T-cell (primary cell): ENCODE measurements around the gene SEMA3A. TPM values are rescaled to one million over a fixed set of nuclear protein-coding genes. Genes with fewer than 3 reads are reported as not detected.

Experiments
- ATAC-seq, 4 experiments: fragments of 200-7000 bp in 3 of 4; fragments of 150-1000 bp in 1 of 4; cut with Tn5 transposase; replicated peaks in 1 of 4; 1 replicate in 3 of 4; 2 replicates in 1 of 4; pipeline ENCODE4 v1.10.0; 2021; ENCODE audit warnings: moderate library complexity in 3 of 4, mild to moderate bottlenecking in 2 of 4, moderate number of reproducible peaks in 1 of 4
- CTCF ChIA-PET, 2 donors: fragments of 300-600 bp; sonication (Branson Sonifier 250); formaldehyde crosslinking; loops; one replicate each; lab custom pipeline; 2022; ENCODE audit warnings: antibody characterized with exemption in 2 of 2; lab: Charles Lee
- POLR2A ChIA-PET, 2 donors: fragments of 300-600 bp; sonication (Branson Sonifier 250); formaldehyde crosslinking; loops; one replicate each; lab custom pipeline; 2022; ENCODE audit warnings: antibody characterized with exemption in 2 of 2; lab: Charles Lee
- DNase-seq, 35 experiments: peaks; one replicate each; pipeline versions ENCODE4 v3.0.0 to v3.0.0-alpha.2; 2013 to 2023
- H3K27ac ChIP-seq: one replicate; pipeline ENCODE4 v1.5.1; 2013; ENCODE audit warnings: low read length
- H3K27me3 ChIP-seq, 2 experiments: replicated peaks in 1 of 2; 1 replicate in 1 of 2; 2 replicates in 1 of 2; pipeline versions ENCODE4 v1.6.1 to v1.7.0; 2013; ENCODE audit warnings: low read length in 1 of 2, mixed read lengths in 1 of 2; ENCODE audit not compliant: control insufficient read depth in 2 of 2, insufficient read depth in 2 of 2; ENCODE audit errors: extremely low read depth in 1 of 2
- H3K36me3 ChIP-seq, 2 donors: 1 replicate in 1 of 2; 2 replicates in 1 of 2; pipeline versions ENCODE4 v1.6.1 to v1.7.0; 2013; ENCODE audit warnings: low read length in 1 of 2; ENCODE audit not compliant: control insufficient read depth in 2 of 2, insufficient read depth in 1 of 2; ENCODE audit errors: extremely low read depth in 1 of 2
- H3K4me1 ChIP-seq, 2 experiments: 1 replicate in 1 of 2; 2 replicates in 1 of 2; pipeline versions ENCODE4 v1.6.1 to v1.7.0; 2013; ENCODE audit warnings: low read length in 2 of 2, mixed read lengths in 1 of 2; ENCODE audit not compliant: insufficient read depth in 2 of 2, control insufficient read depth in 1 of 2; ENCODE audit errors: extremely low read depth in 1 of 2
- H3K4me3 ChIP-seq, 2 donors: 1 replicate in 1 of 2; 2 replicates in 1 of 2; pipeline versions ENCODE4 v1.5.1 to v1.7.0; 2013; ENCODE audit warnings: mild to moderate bottlenecking in 2 of 2, low read length in 1 of 2, moderate library complexity in 1 of 2; ENCODE audit not compliant: control insufficient read depth in 1 of 2; ENCODE audit errors: extremely low read depth in 1 of 2
- H3K9me3 ChIP-seq: 2 replicates; pipeline ENCODE4 v1.7.0; 2013
- H3K27ac Mint-ChIP-seq, 2 donors: one replicate each; pipeline ENCODE4 v1.8.0; 2020 to 2021; ENCODE audit warnings: mild to moderate bottlenecking in 2 of 2, mixed read lengths in 2 of 2
- H3K27me3 Mint-ChIP-seq, 2 donors: one replicate each; pipeline ENCODE4 v1.8.0; 2021 to 2022; ENCODE audit warnings: mixed read lengths in 2 of 2
- H3K36me3 Mint-ChIP-seq: one replicate; pipeline ENCODE4 v1.8.0; 2021; ENCODE audit warnings: mixed read lengths
- H3K4me1 Mint-ChIP-seq, 3 donors: one replicate each; pipeline ENCODE4 v1.8.0; 2020 to 2022; ENCODE audit warnings: mixed read lengths in 3 of 3, mild to moderate bottlenecking in 1 of 3
- H3K4me3 Mint-ChIP-seq, 3 donors: one replicate each; pipeline ENCODE4 v1.8.0; 2020 to 2022; ENCODE audit warnings: mild to moderate bottlenecking in 3 of 3, mixed read lengths in 3 of 3, moderate library complexity in 3 of 3
- H3K9me3 Mint-ChIP-seq, 3 donors: one replicate each; pipeline ENCODE4 v1.8.0; 2020 to 2022; ENCODE audit warnings: mixed read lengths in 3 of 3
- WGBS: methylation state at CpG from one replicate; pipeline ENCODE4 v1.1.5; 2013; ENCODE audit warnings: missing lambda C conversion rate; ENCODE audit not compliant: insufficient coverage; 5-methylcytosine and 5-hydroxymethylcytosine counted together
- total RNA-seq, 35 experiments: library from RNA in 6 of 35; stranded (reverse) in 6 of 35; fragments of 120-200 nt in 1 of 35; gene quantifications; one replicate each; pipeline versions ENCODE4 v1.2.1 to v1.2.4 and lab custom pipeline; 2013 to 2026

The SEMA3A gene
- total RNA-seq, 5 donors from 2014 or later (not counting 1 experiment from before 2014, with no cell fraction given) = 0.15 to 1.6 (median 0.53) TPM; not detected in 1

GRCh38 chr7:83921271-83921940 lies 273.2 kb downstream of the SEMA3A start:
- Mint-ChIP-seq H3K9me3 (no peaks in the 10 kb centered on the region), H3K4me3 (no peak overlapping the region), H3K4me1 (no peaks in the 10 kb centered on the region), H3K27ac (no peak overlapping the region), H3K27me3 (peaks cover 0 to 3% of the 10 kb centered on the region in 2 donors), H3K36me3 (no peaks in the 10 kb centered on the region)
- ATAC-seq = no peak
- DNase-seq = no peak
- Histone ChIP-seq H3K27ac (no peak overlapping the region), H3K4me1 (no peaks in the 10 kb centered on the region), H3K27me3 (no peaks in the 10 kb centered on the region), H3K36me3 (no peaks in the 10 kb centered on the region), H3K9me3 (no peaks in the 10 kb centered on the region), H3K4me3 (no peak overlapping the region)
- WGBS = no CpG with 5 or more reads among the region's 1 CpG
- CTCF ChIA-PET = interaction anchor here in 1 of 2 donors (0.7 kb wide), 1 partner anchor 15 kb away, joined by 3 read pairs; no protein-coding TSS in a partner anchor
- POLR2A ChIA-PET = no interaction called here

GRCh38 chr7:83918142-83918541 lies 276.4 kb downstream of the SEMA3A start:
- no peaks in the 10 kb centered on the region for H3K9me3 ChIP-seq
- no peaks in the 10 kb centered on the region for H3K27me3 ChIP-seq
- WGBS = no CpG with 5 or more reads among the region's 1 CpG
- peaks cover 0 to 9% (median 0%) of the 10 kb centered on the region in 3 donors for H3K9me3 Mint-ChIP-seq
- POLR2A ChIA-PET = interaction anchor here in 1 of 2 donors (0.6 kb wide), 1 partner anchor 293 kb away, joined by 3 read pairs; no protein-coding TSS in a partner anchor
- H3K4me3 Mint-ChIP-seq = no peak overlapping the region
- H3K4me1 Mint-ChIP-seq = no peaks in the 10 kb centered on the region
- no peak overlapping the region for H3K27ac Mint-ChIP-seq
- ATAC-seq (no peak), DNase-seq (no peak)
- no peaks in the 10 kb centered on the region for H3K36me3 ChIP-seq
- no peak overlapping the region for H3K27ac ChIP-seq
- no peaks in the 10 kb centered on the region for H3K4me1 ChIP-seq
- no peak overlapping the region for H3K4me3 ChIP-seq
- CTCF ChIA-PET = no interaction called here
- peaks cover 0 to 3% of the 10 kb centered on the region in 2 donors for H3K27me3 Mint-ChIP-seq
- H3K36me3 Mint-ChIP-seq = no peaks in the 10 kb centered on the region

GRCh38 chr7:83913174-83913573 lies 281.4 kb downstream of the SEMA3A start:
- H3K36me3 Mint-ChIP-seq = no peaks in the 10 kb centered on the region
- H3K9me3 Mint-ChIP-seq = peaks cover 0 to 15% (median 0%) of the 10 kb centered on the region in 3 donors
- H3K4me3 Mint-ChIP-seq = no peak overlapping the region
- no peaks in the 10 kb centered on the region for H3K9me3 ChIP-seq
- ATAC-seq (no peak), DNase-seq (no peak)
- no peaks in the 10 kb centered on the region for H3K27me3 Mint-ChIP-seq
- no peak overlapping the region for H3K27ac Mint-ChIP-seq
- H3K27ac ChIP-seq = no peak overlapping the region
- POLR2A ChIA-PET = no interaction called here
- no peaks in the 10 kb centered on the region for H3K4me1 Mint-ChIP-seq
- H3K27me3 ChIP-seq = no peaks in the 10 kb centered on the region
- H3K4me1 ChIP-seq = no peaks in the 10 kb centered on the region
- CTCF ChIA-PET = no interaction called here
- H3K36me3 ChIP-seq = no peaks in the 10 kb centered on the region
- H3K4me3 ChIP-seq = no peak overlapping the region

- ChIA-PET POLR2A (no interaction called here), CTCF (no interaction called here)
- Mint-ChIP-seq H3K4me3 (no peak overlapping the region), H3K4me1 (no peaks in the 10 kb centered on the region), H3K27ac (no peak overlapping the region), H3K36me3 (no peaks in the 10 kb centered on the region), H3K27me3 (no peaks in the 10 kb centered on the region), H3K9me3 (peaks cover 0 to 10% (median 0%) of the 10 kb centered on the region in 3 donors)
- H3K27me3 ChIP-seq = no peaks in the 10 kb centered on the region
- H3K4me3 ChIP-seq = no peak overlapping the region
- no peak overlapping the region for H3K27ac ChIP-seq
- H3K36me3 ChIP-seq = no peaks in the 10 kb centered on the region
- H3K4me1 ChIP-seq = no peaks in the 10 kb centered on the region
- DNase-seq (no peak), ATAC-seq (no peak)
- WGBS = no CpG with 5 or more reads among the region's 2 CpGs
- H3K9me3 ChIP-seq = no peaks in the 10 kb centered on the region
Observed at GRCh38 chr7:83908526-83908925, 286.1 kb downstream of the SEMA3A start.
